GM21619 (cell line): ENCODE results near the gene JMJD7.

ENCODE experiments used
- ATAC-seq: cut with Tn5 transposase; IDR thresholded peaks from one replicate; pipeline ENCODE4 v1.9.1; 2021; ENCODE audit not compliant: unreplicated experiment

JMJD7 gene

GRCh38 chr15:41862515-41863116, 34.7 kb downstream of the JMJD7 start:
- ATAC-seq: no peak

- no peak for ATAC-seq
Observed at GRCh38 chr15:41865490-41866055, 37.7 kb downstream of the JMJD7 start.

GRCh38 chr15:41866263-41866703, 38.4 kb downstream of the JMJD7 start:
- ATAC-seq: no peak

- no peak for ATAC-seq
Observed at GRCh38 chr15:41866872-41867579, 39.1 kb downstream of the JMJD7 start.

- no peak for ATAC-seq
Observed at GRCh38 chr15:41868321-41868720, 40.4 kb downstream of the JMJD7 start.

GRCh38 chr15:41869770-41870688, 42.1 kb downstream of the JMJD7 start:
- ATAC-seq: no peak

GRCh38 chr15:41870689-41871081, 42.8 kb downstream of the JMJD7 start:
- ATAC-seq: no peak

- ATAC-seq: no peak
Observed at GRCh38 chr15:41871175-41871905, 43.4 kb downstream of the JMJD7 start.

GRCh38 chr15:41872166-41872747, 44.4 kb downstream of the JMJD7 start:
- ATAC-seq: no peak

GRCh38 chr15:41873711-41874110, 45.8 kb downstream of the JMJD7 start:
- ATAC-seq: no peak

- no peak for ATAC-seq
Observed at GRCh38 chr15:41874736-41875135, 46.8 kb downstream of the JMJD7 start.

- no peak for ATAC-seq
Observed at GRCh38 chr15:41876007-41876406, 48.1 kb downstream of the JMJD7 start.

- no peak for ATAC-seq
Observed at GRCh38 chr15:41876689-41877088, 48.8 kb downstream of the JMJD7 start.

GRCh38 chr15:41877631-41878354, 49.9 kb downstream of the JMJD7 start:
- ATAC-seq: no peak

- no peak for ATAC-seq
Observed at GRCh38 chr15:41878355-41878699, 50.4 kb downstream of the JMJD7 start.

GRCh38 chr15:41879321-41879845, 51.5 kb downstream of the JMJD7 start:
- no peak for ATAC-seq

GRCh38 chr15:41880156-41880877, 52.4 kb downstream of the JMJD7 start:
- ATAC-seq: no peak

- ATAC-seq: no peak
Observed at GRCh38 chr15:41881086-41881485, 53.2 kb downstream of the JMJD7 start.

- ATAC-seq: no peak
Observed at GRCh38 chr15:41881550-41881919, 53.6 kb downstream of the JMJD7 start.
